AG04450 (cell line): Measurements from ENCODE around the gene KRTAP2-4. TPM values are rescaled to one million over a fixed set of nuclear protein-coding genes. Genes with fewer than 3 reads are reported as not detected.
"Not testable (repeated sequence)": the region's sequence is repeated elsewhere in the genome, so short reads cannot be mapped to it uniquely, and the experiment has no call there.

Source experiments
- CTCF ChIA-PET: fragments of 300-600, 350-600 bp; formaldehyde crosslinking; extraction: SDS; loops from one replicate; lab custom pipeline; 2022; ENCODE audit warnings: antibody characterized with exemption, inconsistent platforms; lab: Charles Lee
- POLR2A ChIA-PET: fragments of 350-600 bp; formaldehyde crosslinking; extraction: SDS; loops from one replicate; lab custom pipeline; 2021; ENCODE audit warnings: antibody characterized with exemption, inconsistent platforms; lab: Yijun Ruan, JAX
- DNase-seq: peaks from one replicate; pipeline ENCODE4 v3.0.0-alpha.2; 2011; ENCODE audit warnings: low read depth, low spot score
- H3K27ac ChIP-seq: one replicate; pipeline ENCODE4 v1.5.1; 2012; ENCODE audit warnings: low read depth, low read length, control low read depth
- H3K27me3 ChIP-seq: one replicate; pipeline ENCODE4 v1.6.0; 2012; ENCODE audit warnings: low read length; ENCODE audit not compliant: control insufficient read depth, insufficient read depth
- H3K4me3 ChIP-seq: 2 replicates; pipeline ENCODE4 v1.5.1; 2011; ENCODE audit warnings: mild to moderate bottlenecking, low read depth, low read length, control low read depth
- H3K9me3 ChIP-seq: 2 replicates; pipeline ENCODE4 v1.5.1; 2012; ENCODE audit warnings: low read length; ENCODE audit not compliant: control insufficient read depth, insufficient read depth
- CTCF ChIP-seq: IDR thresholded peaks from 2 replicates; pipeline ENCODE4 v1.5.1; 2011; ENCODE audit warnings: low read depth, low read length, control low read depth, inconsistent platforms
- polyA plus RNA-seq: library from polyadenylated mRNA; depleted of rRNA; stranded (reverse); fragments of >200 nt; gene quantifications from 2 replicates; pipeline ENCODE4 v1.2.3, GENCODE V29; 2011

The KRTAP2-4 gene
- polyA plus RNA-seq, 1 experiment = not detected

GRCh38 chr17:41037853-41038350, 27.8 kb downstream of the KRTAP2-4 start:
- no peak overlapping the region for H3K27ac ChIP-seq
- TF ChIP-seq CTCF = no peak
- H3K27me3 ChIP-seq = no peaks in the 10 kb centered on the region
- H3K4me3 ChIP-seq = no peak overlapping the region
- no peaks in the 10 kb centered on the region for H3K9me3 ChIP-seq
- ChIA-PET POLR2A (no interaction called here), CTCF (no interaction called here)
- no peak for DNase-seq

DNA sequence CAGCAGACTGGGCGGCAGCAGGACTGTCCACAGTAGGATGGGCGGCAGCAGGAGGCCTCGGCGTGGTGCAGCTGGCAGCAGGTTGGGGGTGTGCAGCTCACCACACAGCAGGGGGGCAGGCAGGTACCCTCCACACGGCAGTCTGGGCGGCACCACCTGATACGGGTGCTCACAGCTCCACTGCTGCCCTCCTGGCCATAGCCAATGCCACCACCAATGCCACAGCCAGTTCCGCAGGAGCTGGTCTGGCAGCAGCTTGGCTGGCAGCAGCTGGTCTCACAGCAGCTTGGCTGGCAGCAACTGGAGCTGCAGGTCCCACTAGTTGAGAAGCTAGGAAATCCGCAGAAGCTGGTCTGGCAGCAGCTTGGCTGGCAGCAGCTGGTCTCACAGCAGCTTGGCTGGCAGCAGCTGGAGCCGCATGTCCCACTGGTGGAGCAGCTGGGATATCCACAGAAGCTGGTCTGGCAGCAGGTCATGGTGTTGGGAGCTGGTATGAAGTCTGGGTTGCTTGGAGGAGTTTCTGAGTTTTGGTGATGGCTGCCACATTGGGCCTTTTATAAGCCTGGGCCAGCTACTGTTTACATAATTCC, 31.2 kb downstream of the KRTAP2-4 start, which contains the start of gene KRTAP1-3:
Gene KRTAP1-3, minus strand, starts transcription at position 529 of the 590 bp plus-strand sequence. Its CDS starts 53 bp downstream, at position 476.
- POLR2A ChIA-PET, DNase-seq, H3K27ac ChIP-seq, H3K9me3 ChIP-seq, CTCF ChIA-PET, H3K27me3 ChIP-seq, H3K4me3 ChIP-seq: not testable (repeated sequence)

DNA sequence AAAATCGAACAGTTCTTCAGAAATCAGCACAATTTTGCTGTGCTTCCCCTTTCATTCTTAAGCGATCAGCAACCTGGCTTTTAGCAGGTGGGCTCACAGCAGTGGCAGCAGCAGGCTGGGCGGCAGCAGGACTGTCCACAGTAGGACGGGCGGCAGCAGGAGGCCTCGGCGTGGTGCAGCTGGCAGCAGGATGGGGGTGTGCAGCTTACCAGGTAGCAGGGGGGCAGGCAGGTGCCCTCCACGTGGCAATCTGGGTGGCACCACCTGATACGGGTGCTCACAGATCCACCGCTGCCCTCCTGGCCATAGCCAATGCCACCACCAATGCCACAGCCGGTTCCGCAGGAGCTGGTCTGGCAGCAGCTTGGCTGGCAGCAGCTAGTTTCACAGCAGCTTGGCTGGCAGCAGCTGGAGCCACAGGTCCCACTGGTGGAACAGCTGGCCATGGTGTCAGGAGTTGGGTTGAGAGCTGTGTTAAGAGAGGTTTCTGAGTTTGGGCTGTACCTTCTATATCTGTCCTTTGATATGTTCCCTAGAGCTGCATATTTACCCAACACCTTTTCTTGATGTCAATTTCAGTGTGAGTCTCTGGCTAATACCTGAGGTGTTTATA, 35.9 kb downstream of the KRTAP2-4 start, which contains the start of gene KRTAP1-4:
Gene KRTAP1-4, minus strand, starts transcription at position 563 of the 613 bp plus-strand sequence. Its CDS starts 117 bp downstream, at position 446.
- no peak for DNase-seq
- H3K27ac ChIP-seq = no peak within 1 kb of the TSS
- no peak within 1 kb of the TSS for H3K4me3 ChIP-seq
- no peaks in the 10 kb centered on the region; the same call in 1 of the 2 replicates for H3K9me3 ChIP-seq
- CTCF ChIA-PET = interaction anchor here (1.5 kb wide), 1 partner anchor 293 kb away, joined by 6 read pairs; no protein-coding TSS in a partner anchor
- no peaks in the 10 kb centered on the region for H3K27me3 ChIP-seq
- no peak for TF ChIP-seq CTCF
- POLR2A ChIA-PET = no interaction called here

GRCh38 chr17:41026715-41027471, 38.8 kb downstream of the KRTAP2-4 start, which contains the start of gene KRTAP1-5:
Gene KRTAP1-5 (minus strand): TSS chr17:41027208. CDS start chr17:41027155, 53 bp downstream.
- H3K27ac ChIP-seq = peak within 1 kb of the TSS; percentile 66
- H3K27me3 ChIP-seq = no peaks in the 10 kb centered on the region
- CTCF ChIA-PET = no interaction called here
- H3K4me3 ChIP-seq = no peak within 1 kb of the TSS
- POLR2A ChIA-PET = interaction anchor here (0.6 to 1.2 kb wide), 4 partner anchors 12 to 1827 kb away, joined by 3 to 5 read pairs (median 3); partner anchors contain the start of genes KRTAP2-3 and RPL19
- TF ChIP-seq CTCF = no peak
- peak; percentile 64 for DNase-seq
- no peaks in the 10 kb centered on the region; the same call in 1 of the 2 replicates for H3K9me3 ChIP-seq

- H3K9me3 ChIP-seq = no peaks in the 10 kb centered on the region; the same call in 1 of the 2 replicates
- ChIA-PET CTCF (interaction anchor here (1.0 kb wide), 1 partner anchor 297 kb away, joined by 3 read pairs; no protein-coding TSS in a partner anchor), POLR2A (no interaction called here)
- no peak overlapping the region for H3K4me3 ChIP-seq
- H3K27ac ChIP-seq = no peak overlapping the region
- no peak for DNase-seq
- no peaks in the 10 kb centered on the region for H3K27me3 ChIP-seq
- no peak for TF ChIP-seq CTCF
Measured at GRCh38 chr17:41024697-41025096, 41.0 kb downstream of the KRTAP2-4 start.
